K562 (cell line): Measurements from ENCODE around the gene TRAF1.

Experiments
- ATF3 ChIP-seq, 2 experiments: fragments of 450-650 bp in 1 of 2; sonication (generic) in 1 of 2; formaldehyde crosslinking in 1 of 2; IDR thresholded peaks in 1 of 2; conservative IDR thresholded peaks in 1 of 2; 2 replicates each; pipeline versions ENCODE4 v1.6.1 to v1.8.1; 2016 to 2023; ENCODE audit warnings: mild to moderate bottlenecking in 2 of 2, moderate library complexity in 2 of 2, inconsistent platforms in 1 of 2, missing genetic modification reagents in 1 of 2
- CREB1 ChIP-seq, 2 experiments: sonication (generic) in 1 of 2; formaldehyde crosslinking in 1 of 2; IDR thresholded peaks; 2 replicates each; pipeline versions ENCODE4 v1.6.1 to v1.8.0; 2012 to 2022; ENCODE audit warnings: inconsistent platforms in 1 of 2, mild to moderate bottlenecking in 1 of 2, missing genetic modification reagents in 1 of 2, moderate library complexity in 1 of 2
- CTCF ChIP-seq, 3 experiments: IDR thresholded peaks in 2 of 3; conservative IDR thresholded peaks in 1 of 3; 2 replicates each; pipeline ENCODE4 v1.5.1; 2011 to 2012; ENCODE audit warnings: low read length in 3 of 3, mild to moderate bottlenecking in 3 of 3, control low read depth in 2 of 3, improper control_type of control experiment in 1 of 3, inconsistent platforms in 1 of 3, low read depth in 1 of 3, mixed read lengths in 1 of 3, moderate library complexity in 1 of 3; ENCODE audit not compliant: insufficient read depth in 2 of 3
- DACH1 ChIP-seq: fragments of 450-650 bp; IDR thresholded peaks from 2 replicates; pipeline ENCODE4 v1.6.1; 2018; ENCODE audit not compliant: partially characterized antibody
- E2F1 ChIP-seq: sonication (generic); formaldehyde crosslinking; IDR thresholded peaks from 2 replicates; pipeline ENCODE4 v1.8.1; 2023; ENCODE audit warnings: mild to moderate bottlenecking, missing genetic modification reagents, moderate library complexity
- MTA3 ChIP-seq: fragments of 450-650 bp; formaldehyde crosslinking; IDR thresholded peaks from 2 replicates; pipeline ENCODE4 v1.6.1; 2017; ENCODE audit warnings: mild to moderate bottlenecking, borderline replicate concordance
- PHTF2 ChIP-seq: fragments of 250-450 bp; sonication (Bioruptor Pico); IDR thresholded peaks from 2 replicates; pipeline ENCODE4 v1.5.0; 2021; ENCODE audit warnings: mild to moderate bottlenecking
- TAF1 ChIP-seq: IDR thresholded peaks from 2 replicates; pipeline ENCODE4 v1.6.1; 2011; ENCODE audit warnings: mild to moderate bottlenecking, low read length, moderate library complexity; ENCODE audit not compliant: insufficient read depth, control insufficient read depth, severe bottlenecking; ENCODE audit errors: extremely low read depth
- ZBTB40 ChIP-seq, 2 experiments: fragments of 450-650 bp in 1 of 2; sonication (generic) in 1 of 2; formaldehyde crosslinking in 1 of 2; IDR thresholded peaks; 2 replicates each; pipeline versions ENCODE4 v1.7.1 to v1.9.0; 2016 to 2022; ENCODE audit warnings: inconsistent platforms in 1 of 2, mild to moderate bottlenecking in 1 of 2, missing genetic modification reagents in 1 of 2
- ZNF695 ChIP-seq: fragments of 450-650 bp; formaldehyde crosslinking; IDR thresholded peaks from 2 replicates; pipeline ENCODE4 v1.4.0; 2020; ENCODE audit warnings: mild to moderate bottlenecking, moderate library complexity
- TF ChIP-seq, protein P1 (sequence below): sonication (generic); formaldehyde crosslinking; IDR thresholded peaks from 2 replicates; pipeline ENCODE4 v1.8.0; 2022; ENCODE audit warnings: mild to moderate bottlenecking, missing genetic modification reagents, borderline replicate concordance
- TF ChIP-seq, protein P2 (sequence below): sonication (generic); formaldehyde crosslinking; IDR thresholded peaks from 2 replicates; pipeline ENCODE4 v1.8.1; 2022; ENCODE audit warnings: missing genetic modification reagents
- TF ChIP-seq, protein P3 (sequence below): fragments of 450-650 bp; IDR thresholded peaks from 2 replicates; pipeline ENCODE4 v1.6.1; 2014; ENCODE audit warnings: low read depth, mild to moderate bottlenecking, moderate library complexity, borderline replicate concordance

DNA sequence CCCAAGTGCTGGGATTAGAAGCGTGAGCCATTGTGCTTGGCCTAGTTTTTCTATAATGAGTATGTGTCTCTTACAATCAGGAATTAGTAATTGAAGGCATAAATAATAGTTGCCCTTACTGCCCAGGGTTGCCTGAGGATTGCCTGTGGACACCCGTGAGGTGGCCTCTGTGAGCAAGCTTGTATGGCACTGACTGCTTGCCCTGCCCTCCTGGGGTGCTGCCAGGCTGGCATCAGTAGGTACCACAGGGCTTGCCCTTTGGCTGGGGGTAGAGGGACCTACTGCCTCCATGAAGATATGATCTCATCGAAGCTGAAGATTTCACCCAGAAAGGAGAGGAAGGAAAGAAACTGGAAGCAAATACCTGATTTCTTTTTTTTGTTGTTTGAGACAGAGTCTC lies 25.8 kb downstream of the TRAF1 start:
- TF ChIP-seq, protein P1, sequence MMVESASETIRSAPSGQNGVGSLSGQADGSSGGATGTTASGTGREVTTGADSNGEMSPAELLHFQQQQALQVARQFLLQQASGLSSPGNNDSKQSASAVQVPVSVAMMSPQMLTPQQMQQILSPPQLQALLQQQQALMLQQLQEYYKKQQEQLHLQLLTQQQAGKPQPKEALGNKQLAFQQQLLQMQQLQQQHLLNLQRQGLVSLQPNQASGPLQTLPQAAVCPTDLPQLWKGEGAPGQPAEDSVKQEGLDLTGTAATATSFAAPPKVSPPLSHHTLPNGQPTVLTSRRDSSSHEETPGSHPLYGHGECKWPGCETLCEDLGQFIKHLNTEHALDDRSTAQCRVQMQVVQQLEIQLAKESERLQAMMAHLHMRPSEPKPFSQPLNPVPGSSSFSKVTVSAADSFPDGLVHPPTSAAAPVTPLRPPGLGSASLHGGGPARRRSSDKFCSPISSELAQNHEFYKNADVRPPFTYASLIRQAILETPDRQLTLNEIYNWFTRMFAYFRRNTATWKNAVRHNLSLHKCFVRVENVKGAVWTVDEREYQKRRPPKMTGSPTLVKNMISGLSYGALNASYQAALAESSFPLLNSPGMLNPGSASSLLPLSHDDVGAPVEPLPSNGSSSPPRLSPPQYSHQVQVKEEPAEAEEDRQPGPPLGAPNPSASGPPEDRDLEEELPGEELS: no peak
- TF ChIP-seq CREB1 (IDR thresholded peaks at IDR 0.05): no peak
- TF ChIP-seq CREB1 (CRISPR knock-in tag; IDR thresholded peaks at IDR 0.05): no peak
- no peak for TF ChIP-seq CTCF (IDR thresholded peaks at IDR 0.05 in 2 of 3, conservative IDR thresholded peaks at IDR 0.05 in 1 of 3; ENCODE audit: insufficient read depth in 2 of 3, low read depth in 1 of 3, low read length in 3 of 3)
- TF ChIP-seq MTA3: no peak
- TF ChIP-seq, protein P2, sequence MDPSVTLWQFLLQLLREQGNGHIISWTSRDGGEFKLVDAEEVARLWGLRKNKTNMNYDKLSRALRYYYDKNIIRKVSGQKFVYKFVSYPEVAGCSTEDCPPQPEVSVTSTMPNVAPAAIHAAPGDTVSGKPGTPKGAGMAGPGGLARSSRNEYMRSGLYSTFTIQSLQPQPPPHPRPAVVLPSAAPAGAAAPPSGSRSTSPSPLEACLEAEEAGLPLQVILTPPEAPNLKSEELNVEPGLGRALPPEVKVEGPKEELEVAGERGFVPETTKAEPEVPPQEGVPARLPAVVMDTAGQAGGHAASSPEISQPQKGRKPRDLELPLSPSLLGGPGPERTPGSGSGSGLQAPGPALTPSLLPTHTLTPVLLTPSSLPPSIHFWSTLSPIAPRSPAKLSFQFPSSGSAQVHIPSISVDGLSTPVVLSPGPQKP (CRISPR knock-in tag): no peak
- TF ChIP-seq PHTF2 (CRISPR knock-in tag): no peak
- no peak for TF ChIP-seq DACH1
- TF ChIP-seq ZBTB40 (IDR thresholded peaks at IDR 0.05): no peak
- no peak for TF ChIP-seq ZBTB40 (CRISPR knock-in tag; IDR thresholded peaks at IDR 0.05)
- TF ChIP-seq ZNF695 (CRISPR knock-in tag): no peak
- no peak for TF ChIP-seq E2F1 (CRISPR knock-in tag)
- no peak for TF ChIP-seq TAF1
- no peak for TF ChIP-seq ATF3 (IDR thresholded peaks at IDR 0.05)
- no peak for TF ChIP-seq ATF3 (CRISPR knock-in tag; conservative IDR thresholded peaks at IDR 0.05)
- TF ChIP-seq, protein P3, sequence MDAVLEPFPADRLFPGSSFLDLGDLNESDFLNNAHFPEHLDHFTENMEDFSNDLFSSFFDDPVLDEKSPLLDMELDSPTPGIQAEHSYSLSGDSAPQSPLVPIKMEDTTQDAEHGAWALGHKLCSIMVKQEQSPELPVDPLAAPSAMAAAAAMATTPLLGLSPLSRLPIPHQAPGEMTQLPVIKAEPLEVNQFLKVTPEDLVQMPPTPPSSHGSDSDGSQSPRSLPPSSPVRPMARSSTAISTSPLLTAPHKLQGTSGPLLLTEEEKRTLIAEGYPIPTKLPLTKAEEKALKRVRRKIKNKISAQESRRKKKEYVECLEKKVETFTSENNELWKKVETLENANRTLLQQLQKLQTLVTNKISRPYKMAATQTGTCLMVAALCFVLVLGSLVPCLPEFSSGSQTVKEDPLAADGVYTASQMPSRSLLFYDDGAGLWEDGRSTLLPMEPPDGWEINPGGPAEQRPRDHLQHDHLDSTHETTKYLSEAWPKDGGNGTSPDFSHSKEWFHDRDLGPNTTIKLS: no peak
